HUES48 (cell line): ENCODE results near the gene CACUL1.

ENCODE experiments used
- H3K27ac ChIP-seq: one replicate; pipeline ENCODE4 v1.7.0; 2013; ENCODE audit warnings: low read depth, low read length, inconsistent platforms
- H3K27me3 ChIP-seq: 2 replicates; pipeline ENCODE4 v1.6.1; 2013; ENCODE audit warnings: mild to moderate bottlenecking, low read length; ENCODE audit not compliant: control insufficient read depth, insufficient read depth
- H3K36me3 ChIP-seq: 2 replicates; pipeline ENCODE4 v1.6.1; 2013; ENCODE audit warnings: low read length; ENCODE audit not compliant: control insufficient read depth, insufficient read depth
- H3K4me1 ChIP-seq: 2 replicates; pipeline ENCODE4 v1.6.1; 2013; ENCODE audit warnings: mild to moderate bottlenecking, low read length; ENCODE audit not compliant: control insufficient read depth, insufficient read depth
- H3K4me3 ChIP-seq: 2 replicates; pipeline ENCODE4 v1.5.1; 2013; ENCODE audit warnings: mild to moderate bottlenecking, low read depth, low read length
- H3K9ac ChIP-seq: 2 replicates; pipeline ENCODE4 v1.6.1; 2013; ENCODE audit warnings: mild to moderate bottlenecking, low read depth, low read length, moderate library complexity
- H3K9me3 ChIP-seq: 2 replicates; pipeline ENCODE4 v1.6.1; 2013; ENCODE audit warnings: low read length; ENCODE audit not compliant: control insufficient read depth, insufficient read depth

Gene CACUL1

GRCh38 chr10:118732245-118733165 lies 22.3 kb downstream of the CACUL1 start:
- no peaks in the 10 kb centered on the region for H3K27me3 ChIP-seq
- H3K4me1 ChIP-seq = peaks cover 42% of the 10 kb centered on the region
- H3K36me3 ChIP-seq = peaks cover 10% of the 10 kb centered on the region
- no peak overlapping the region for H3K27ac ChIP-seq
- no peak overlapping the region for H3K4me3 ChIP-seq
- H3K9me3 ChIP-seq = no peaks in the 10 kb centered on the region
- no peak overlapping the region for H3K9ac ChIP-seq

- Histone ChIP-seq H3K4me3 (no peak overlapping the region), H3K27ac (peak overlapping the region; percentile 25), H3K9ac (no peak overlapping the region), H3K4me1 (peaks cover 42% of the 10 kb centered on the region), H3K36me3 (peaks cover 22% of the 10 kb centered on the region), H3K9me3 (no peaks in the 10 kb centered on the region), H3K27me3 (no peaks in the 10 kb centered on the region)
These were observed 23.9 kb downstream of the CACUL1 start for GRCh38 chr10:118730756-118731456.

- Histone ChIP-seq H3K4me1 (peaks cover 32% of the 10 kb centered on the region), H3K9ac (no peak overlapping the region), H3K4me3 (no peak overlapping the region), H3K27me3 (no peaks in the 10 kb centered on the region), H3K36me3 (peaks cover 23% of the 10 kb centered on the region), H3K27ac (no peak overlapping the region), H3K9me3 (no peaks in the 10 kb centered on the region)
These were observed 25.0 kb downstream of the CACUL1 start for GRCh38 chr10:118729641-118730258.

- Histone ChIP-seq H3K4me3 (no peak overlapping the region), H3K9ac (no peak overlapping the region), H3K9me3 (no peaks in the 10 kb centered on the region), H3K27me3 (no peaks in the 10 kb centered on the region), H3K27ac (no peak overlapping the region), H3K36me3 (peaks cover 23% of the 10 kb centered on the region), H3K4me1 (peaks cover 31% of the 10 kb centered on the region)
These were observed 25.6 kb downstream of the CACUL1 start for GRCh38 chr10:118729200-118729599.

- Histone ChIP-seq H3K4me1 (0 out of 2 replicates have a peak, but pooled peaks cover 3% of the 10 kb centered on the region), H3K4me3 (no peak overlapping the region), H3K9ac (no peak overlapping the region), H3K27ac (no peak overlapping the region), H3K27me3 (no peaks in the 10 kb centered on the region), H3K36me3 (peaks cover 23% of the 10 kb centered on the region), H3K9me3 (no peaks in the 10 kb centered on the region)
These were observed 28.8 kb downstream of the CACUL1 start for GRCh38 chr10:118725886-118726500.

GRCh38 chr10:118723466-118723865 lies 31.3 kb downstream of the CACUL1 start:
- H3K4me1 ChIP-seq = no peaks in the 10 kb centered on the region
- no peaks in the 10 kb centered on the region for H3K9me3 ChIP-seq
- H3K27ac ChIP-seq = no peak overlapping the region
- no peaks in the 10 kb centered on the region for H3K27me3 ChIP-seq
- no peak overlapping the region for H3K9ac ChIP-seq
- peaks cover 24% of the 10 kb centered on the region for H3K36me3 ChIP-seq
- H3K4me3 ChIP-seq = no peak overlapping the region

- no peaks in the 10 kb centered on the region for H3K9me3 ChIP-seq
- peaks cover 20% of the 10 kb centered on the region for H3K36me3 ChIP-seq
- no peaks in the 10 kb centered on the region for H3K4me1 ChIP-seq
- H3K27ac ChIP-seq = no peak overlapping the region
- H3K4me3 ChIP-seq = no peak overlapping the region
- no peaks in the 10 kb centered on the region for H3K27me3 ChIP-seq
- no peak overlapping the region for H3K9ac ChIP-seq
These were observed 33.3 kb downstream of the CACUL1 start for GRCh38 chr10:118721539-118721876.

- no peaks in the 10 kb centered on the region for H3K4me1 ChIP-seq
- H3K4me3 ChIP-seq = no peak overlapping the region
- no peaks in the 10 kb centered on the region for H3K9me3 ChIP-seq
- no peak overlapping the region for H3K27ac ChIP-seq
- peaks cover 15% of the 10 kb centered on the region for H3K36me3 ChIP-seq
- no peak overlapping the region for H3K9ac ChIP-seq
- H3K27me3 ChIP-seq = no peaks in the 10 kb centered on the region
These were observed 33.9 kb downstream of the CACUL1 start for GRCh38 chr10:118720685-118721538.

GRCh38 chr10:118714366-118714765 lies 40.4 kb downstream of the CACUL1 start:
- Histone ChIP-seq H3K27ac (no peak overlapping the region), H3K27me3 (no peaks in the 10 kb centered on the region), H3K4me1 (no peaks in the 10 kb centered on the region), H3K9me3 (no peaks in the 10 kb centered on the region), H3K9ac (no peak overlapping the region), H3K36me3 (peaks cover 17% of the 10 kb centered on the region), H3K4me3 (no peak overlapping the region)

GRCh38 chr10:118712930-118713634 lies 41.7 kb downstream of the CACUL1 start:
- H3K27ac ChIP-seq = no peak overlapping the region
- no peaks in the 10 kb centered on the region for H3K27me3 ChIP-seq
- no peak overlapping the region for H3K4me3 ChIP-seq
- H3K9ac ChIP-seq = no peak overlapping the region
- H3K36me3 ChIP-seq = peaks cover 17% of the 10 kb centered on the region
- H3K9me3 ChIP-seq = no peaks in the 10 kb centered on the region
- H3K4me1 ChIP-seq = no peaks in the 10 kb centered on the region
